Activated CD8-positive, alpha-beta T cell treated with anti-CD3 and anti-CD28 coated beads for 36 hours (primary cell): Measurements from ENCODE around the gene URM1. TPM values are rescaled to one million over a fixed set of nuclear protein-coding genes. Genes with fewer than 3 reads are reported as not detected.
A peak's percentile ranks its signal among the peaks of the same experiment; 100 is the strongest.
"Not testable (repeated sequence)": the region's sequence is repeated elsewhere in the genome, so short reads cannot be mapped to it uniquely, and the experiment has no call there.

Experiments used
- ATAC-seq: fragments of 200-7000 bp; cut with Tn5 transposase; one replicate; pipeline ENCODE4 v1.10.0; 2021; ENCODE audit warnings: mild to moderate bottlenecking, moderate library complexity
- CTCF ChIA-PET: fragments of 350-600 bp; sonication (Branson Sonifier 250); formaldehyde crosslinking; loops from one replicate; lab custom pipeline; 2021; ENCODE audit warnings: antibody characterized with exemption; lab: Charles Lee
- POLR2A ChIA-PET: fragments of 350-600 bp; sonication (Branson Sonifier 250); formaldehyde crosslinking; loops from one replicate; lab custom pipeline; 2021; ENCODE audit warnings: antibody characterized with exemption; lab: Charles Lee
- DNase-seq: peaks from one replicate; pipeline ENCODE4 v3.0.0-alpha.2; 2020
- H3K27ac Mint-ChIP-seq: one replicate; pipeline ENCODE4 v1.8.0; 2021; ENCODE audit warnings: mild to moderate bottlenecking, mixed read lengths
- H3K27me3 Mint-ChIP-seq: one replicate; pipeline ENCODE4 v1.8.0; 2021; ENCODE audit warnings: mixed read lengths
- H3K36me3 Mint-ChIP-seq: one replicate; pipeline ENCODE4 v1.8.0; 2021; ENCODE audit warnings: low read depth, mixed read lengths
- H3K4me1 Mint-ChIP-seq: one replicate; pipeline ENCODE4 v1.8.0; 2021; ENCODE audit warnings: low read depth, mixed read lengths
- H3K4me3 Mint-ChIP-seq: one replicate; pipeline ENCODE4 v1.8.0; 2021; ENCODE audit warnings: mild to moderate bottlenecking, moderate library complexity, mixed read lengths
- H3K9me3 Mint-ChIP-seq: one replicate; pipeline ENCODE4 v1.8.0; 2021; ENCODE audit warnings: mixed read lengths
- intact Hi-C: fragments of 100-400 bp; cut with micrococcal nuclease; formaldehyde crosslinking; loops from one replicate; pipeline ENCODE4 v1.10.0; 2022
- total RNA-seq, 2 experiments: library from RNA; stranded (reverse); gene quantifications; one replicate each; pipeline ENCODE4 v1.2.3, GENCODE V29; 2021
- TF ChIP-seq, protein P1 (sequence below): fragments of 200-600 bp; IDR thresholded peaks from one replicate; pipeline ENCODE4 v1.8.0; 2022; ENCODE audit warnings: antibody characterized with exemption, mild to moderate bottlenecking

Gene URM1
- total RNA-seq, 2 experiments from 2014 or later, result 56.3 to 60.2 TPM

DNA sequence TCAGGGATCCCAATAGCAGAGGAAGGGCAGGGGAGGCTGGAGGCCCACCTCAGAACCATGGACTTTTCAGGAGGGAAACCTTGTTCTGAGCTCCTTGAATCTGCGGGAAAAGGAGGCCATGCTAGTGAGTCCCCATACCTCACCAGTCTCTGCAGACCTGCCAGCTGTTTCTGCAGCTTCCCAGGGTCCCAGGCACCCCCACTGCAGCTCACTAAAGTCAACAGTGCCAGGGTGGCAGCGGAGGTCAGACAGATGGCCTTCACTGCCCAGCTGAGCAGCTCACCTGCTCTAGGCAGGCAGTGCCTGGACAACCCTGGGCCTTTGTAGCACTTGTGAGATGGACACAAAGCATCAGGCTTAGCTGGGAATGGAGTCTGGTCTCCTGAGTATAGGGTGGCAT, 35.3 kb upstream of the URM1 start:
- TF ChIP-seq, protein P1, sequence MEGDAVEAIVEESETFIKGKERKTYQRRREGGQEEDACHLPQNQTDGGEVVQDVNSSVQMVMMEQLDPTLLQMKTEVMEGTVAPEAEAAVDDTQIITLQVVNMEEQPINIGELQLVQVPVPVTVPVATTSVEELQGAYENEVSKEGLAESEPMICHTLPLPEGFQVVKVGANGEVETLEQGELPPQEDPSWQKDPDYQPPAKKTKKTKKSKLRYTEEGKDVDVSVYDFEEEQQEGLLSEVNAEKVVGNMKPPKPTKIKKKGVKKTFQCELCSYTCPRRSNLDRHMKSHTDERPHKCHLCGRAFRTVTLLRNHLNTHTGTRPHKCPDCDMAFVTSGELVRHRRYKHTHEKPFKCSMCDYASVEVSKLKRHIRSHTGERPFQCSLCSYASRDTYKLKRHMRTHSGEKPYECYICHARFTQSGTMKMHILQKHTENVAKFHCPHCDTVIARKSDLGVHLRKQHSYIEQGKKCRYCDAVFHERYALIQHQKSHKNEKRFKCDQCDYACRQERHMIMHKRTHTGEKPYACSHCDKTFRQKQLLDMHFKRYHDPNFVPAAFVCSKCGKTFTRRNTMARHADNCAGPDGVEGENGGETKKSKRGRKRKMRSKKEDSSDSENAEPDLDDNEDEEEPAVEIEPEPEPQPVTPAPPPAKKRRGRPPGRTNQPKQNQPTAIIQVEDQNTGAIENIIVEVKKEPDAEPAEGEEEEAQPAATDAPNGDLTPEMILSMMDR, result no peak
- ATAC-seq (no peak), DNase-seq (no peak)
- CTCF ChIA-PET, result interaction anchor here (1.4 to 2.5 kb wide), 3 partner anchors 26 to 94 kb away, joined by 3 to 14 read pairs (median 8); no protein-coding TSS in a partner anchor
- Mint-ChIP-seq H3K4me1 (peaks cover 3% of the 10 kb centered on the region), H3K27ac (no peak overlapping the region), H3K27me3 (no peaks in the 10 kb centered on the region), H3K36me3 (peaks cover 7% of the 10 kb centered on the region), H3K4me3 (no peak overlapping the region), H3K9me3 (no peaks in the 10 kb centered on the region)
- POLR2A ChIA-PET, result interaction anchor here (0.7 to 1.5 kb wide), 3 partner anchors 11 to 19 kb away, joined by 3 to 7 read pairs (median 7); partner anchors contain the start of genes COQ4 and TRUB2
- intact Hi-C loops, result no loop called here

DNA sequence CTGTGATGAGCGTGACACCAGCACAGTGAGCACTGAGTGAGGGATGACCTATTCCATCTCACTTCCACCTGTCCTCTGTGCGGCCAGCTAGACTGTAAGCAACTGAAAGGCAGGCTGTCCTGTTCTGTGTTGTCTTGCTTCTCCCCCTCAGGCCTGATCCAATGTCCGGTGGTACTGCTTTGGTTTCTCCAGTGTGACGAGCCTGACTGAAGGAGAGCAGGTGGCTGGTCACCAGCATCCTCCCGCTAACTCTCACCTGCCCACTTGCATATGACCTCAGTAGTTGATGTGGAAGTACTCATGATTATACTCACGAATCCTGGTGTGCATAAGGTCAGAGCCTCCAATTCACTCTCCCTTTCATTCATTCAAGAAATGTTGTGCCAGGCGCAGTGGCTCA, 33.2 kb upstream of the URM1 start:
- ChIA-PET POLR2A (no interaction called here), CTCF (interaction anchor here (2.7 kb wide), 1 partner anchor 42 kb away, joined by 8 read pairs; no protein-coding TSS in a partner anchor)
- TF ChIP-seq, protein P1, result no peak
- DNase-seq, result no peak
- Mint-ChIP-seq H3K4me3 (no peak overlapping the region), H3K36me3 (no peaks in the 10 kb centered on the region), H3K27me3 (no peaks in the 10 kb centered on the region), H3K9me3 (no peaks in the 10 kb centered on the region), H3K4me1 (peaks cover 6% of the 10 kb centered on the region), H3K27ac (no peak overlapping the region)
- intact Hi-C loops, result no loop called here
- no peak for ATAC-seq

DNA sequence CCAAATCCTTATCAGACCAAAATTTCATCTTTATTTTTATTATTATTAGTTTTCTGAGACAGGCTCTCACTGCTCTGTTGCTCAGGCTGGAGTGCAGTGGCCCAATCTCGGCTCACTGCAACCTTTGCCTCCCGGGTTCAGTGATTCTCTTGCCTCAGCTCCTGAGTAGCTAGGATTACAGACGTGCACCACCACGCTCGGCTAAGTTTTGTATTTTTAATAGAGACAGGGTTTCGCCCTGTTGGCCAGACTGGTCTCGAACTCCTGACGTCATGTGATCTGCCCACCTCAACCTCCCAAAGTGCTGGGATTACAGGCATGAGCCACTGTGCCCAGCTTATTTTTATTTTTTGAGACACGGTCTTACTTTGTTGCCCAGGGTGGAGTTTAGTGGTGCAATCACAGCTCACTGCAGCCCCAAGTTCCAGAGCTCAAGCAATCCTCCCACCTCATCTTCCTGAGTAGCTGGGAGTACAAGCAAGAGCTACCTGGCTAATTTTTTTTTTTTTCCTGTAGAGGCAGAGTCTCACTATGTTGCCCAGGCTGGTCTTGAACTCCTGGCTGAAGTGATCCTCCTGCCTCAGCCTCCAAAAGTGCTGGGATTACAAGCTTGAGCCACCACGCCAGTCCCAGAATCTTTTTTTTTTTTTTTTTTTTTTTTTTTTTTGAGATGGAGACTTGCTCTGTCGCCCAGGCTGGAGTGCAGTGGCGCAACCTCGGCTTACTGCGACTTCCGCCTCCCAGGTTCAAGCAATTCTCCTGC, 32.1 kb upstream of the URM1 start:
- H3K27ac Mint-ChIP-seq, result not testable (repeated sequence)

DNA sequence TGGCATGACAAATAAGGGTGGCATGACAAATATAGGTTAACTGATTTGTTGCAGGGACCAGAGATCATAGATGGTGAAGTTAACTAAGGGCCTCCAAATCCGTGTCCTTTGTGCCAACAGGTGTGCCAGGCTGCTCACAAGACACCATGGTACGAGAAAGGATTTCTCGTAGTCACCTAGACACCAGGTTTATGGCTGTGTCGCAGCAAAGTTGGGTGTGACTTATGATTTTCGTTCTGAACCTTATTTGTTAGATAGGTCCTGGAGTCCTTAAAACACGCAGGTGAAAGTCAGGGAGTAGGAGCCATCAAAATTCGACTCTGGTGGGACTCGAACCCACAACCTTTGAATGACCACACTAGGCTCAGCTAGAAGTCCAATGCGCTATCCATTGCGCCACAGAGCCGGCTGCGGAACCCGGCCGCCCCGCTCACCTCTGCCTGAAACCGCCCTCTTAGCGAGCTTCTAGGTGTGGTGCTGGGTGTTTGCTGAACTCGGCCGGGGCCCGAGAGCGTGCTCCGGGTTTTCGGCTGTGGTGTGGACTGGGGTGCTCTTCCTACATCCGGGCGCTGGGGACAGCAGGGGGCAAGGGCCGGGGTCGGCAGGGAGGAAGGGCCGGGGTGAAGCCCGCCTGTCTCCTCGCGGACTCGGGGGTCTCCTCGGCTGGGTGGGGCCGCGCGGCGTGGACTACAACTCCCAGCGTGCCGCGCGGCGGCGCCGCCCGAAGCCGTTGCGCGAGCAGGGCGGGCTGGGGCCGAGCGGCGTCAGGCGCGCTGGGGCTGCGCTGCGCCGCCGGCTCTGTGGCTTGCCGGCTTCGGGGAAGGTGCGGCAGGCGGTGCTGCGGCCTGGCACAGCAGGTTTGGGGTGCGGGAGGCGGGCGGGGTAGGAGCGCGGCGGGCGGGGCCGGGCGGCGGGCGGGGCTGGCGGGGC, 31.1 kb upstream of the URM1 start, which contains the start of gene SLC27A4:
TSS of gene SLC27A4 (plus strand) at position 767 of the 930 bp plus-strand sequence. CDS start 2,606 bp downstream, outside the sequence.
- H3K4me1 Mint-ChIP-seq, result peaks cover 6% of the 10 kb centered on the region
- TF ChIP-seq, protein P1, result no peak
- intact Hi-C loops, result loop anchor here (2.0 kb wide), 1 partner anchor 45 kb away; no protein-coding TSS in a partner anchor

More for the DNA sequence above, 32.1 kb upstream of the URM1 start:
- H3K36me3 Mint-ChIP-seq, H3K9me3 Mint-ChIP-seq, intact Hi-C loops, H3K4me3 Mint-ChIP-seq, ATAC-seq, H3K4me1 Mint-ChIP-seq, H3K27me3 Mint-ChIP-seq, DNase-seq: not testable (repeated sequence)
- ChIA-PET POLR2A (interaction anchor here (1.0 kb wide), 1 partner anchor 17 kb away, joined by 5 read pairs; no protein-coding TSS in a partner anchor), CTCF (interaction anchor here (1.1 to 2.7 kb wide), 2 partner anchors 43 to 84 kb away, joined by 3 to 8 read pairs; no protein-coding TSS in a partner anchor)

More for the DNA sequence above, 31.1 kb upstream of the URM1 start, which contains the start of gene SLC27A4:
- CTCF ChIA-PET, result interaction anchor here (0.5 to 2.7 kb wide), 2 partner anchors 10 to 44 kb away, joined by 3 to 8 read pairs; no protein-coding TSS in a partner anchor
- H3K4me3 Mint-ChIP-seq, result peak within 1 kb of the TSS; percentile 80
- ATAC-seq (peak; percentile 90), DNase-seq (peak; percentile 77)
- no peaks in the 10 kb centered on the region for H3K27me3 Mint-ChIP-seq
- H3K36me3 Mint-ChIP-seq, result peaks cover 9% of the 10 kb centered on the region
- peak within 1 kb of the TSS; percentile 83 for H3K27ac Mint-ChIP-seq
- POLR2A ChIA-PET, result no interaction called here
- no peaks in the 10 kb centered on the region for H3K9me3 Mint-ChIP-seq
